Measurements from ENCODE around the gene MUC5AC.

Gene MUC5AC

DNA sequence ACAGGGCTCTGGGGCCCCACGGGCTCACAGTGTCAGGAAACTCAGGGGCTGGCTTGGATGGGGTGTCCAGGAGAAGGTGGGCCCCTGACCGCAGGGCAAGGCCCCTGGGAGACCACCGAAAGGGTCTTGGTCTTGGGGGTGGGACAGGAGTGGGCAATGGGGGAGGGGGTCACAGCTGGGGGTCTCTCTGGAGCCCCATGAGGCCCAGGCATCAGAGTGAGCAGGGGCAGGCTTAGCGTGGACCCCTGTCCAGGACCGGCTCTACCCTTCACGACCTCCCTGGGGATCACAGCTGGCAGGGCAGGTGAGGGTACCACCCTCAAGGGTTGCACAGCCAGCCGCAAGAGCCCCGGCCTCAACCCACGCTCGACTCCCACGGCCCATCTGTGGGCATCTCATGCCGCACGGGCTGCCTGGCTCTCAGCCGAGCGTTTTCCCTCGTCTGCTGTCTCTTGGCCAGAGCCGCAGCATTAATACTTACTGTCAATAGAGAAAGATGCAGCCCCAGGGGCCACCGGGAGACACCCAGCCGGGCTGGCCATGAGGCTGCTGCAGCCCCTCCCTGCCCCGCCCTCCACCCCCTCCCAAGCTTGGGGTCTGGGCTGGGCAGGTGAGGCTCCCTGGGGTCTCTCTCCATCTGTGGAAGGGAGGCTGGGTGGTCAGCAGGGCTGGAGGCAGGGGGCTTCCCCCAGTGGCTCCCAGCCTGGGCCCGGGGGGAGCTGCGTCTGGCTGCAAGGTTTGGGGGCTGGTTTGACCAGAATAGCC lies 65.8 kb downstream of the MUC5AC start:
- Histone ChIP-seq H3K36me3 (replicated peaks; ENCODE audit: low read depth, low read length) (no peaks in the 10 kb centered on the region), H3K9ac (ENCODE audit: low read length) (no peak overlapping the region), H3K4me1 (ENCODE audit: low read length) (no peaks in the 10 kb centered on the region), H3K9me3 (ENCODE audit: insufficient read depth, low read length) (no peaks in the 10 kb centered on the region), H4K20me1 (ENCODE audit: insufficient read depth, low read length) (no peaks in the 10 kb centered on the region), H3K4me2 (ENCODE audit: low read length) (no peak overlapping the region), H3K79me2 (ENCODE audit: low read length) (no peaks in the 10 kb centered on the region), H3K27ac (ENCODE audit: low read length) (no peak overlapping the region), H3K27me3 (ENCODE audit: low read depth, low read length) (no peaks in the 10 kb centered on the region), H3K4me3 (ENCODE audit: low read length) (no peak overlapping the region), H2AFZ (ENCODE audit: low read depth, low read length) (no peak overlapping the region)
- no peak for TF ChIP-seq EZH2phosphoT487 (IDR thresholded peaks at IDR 0.05; ENCODE audit: low read depth)

DNA sequence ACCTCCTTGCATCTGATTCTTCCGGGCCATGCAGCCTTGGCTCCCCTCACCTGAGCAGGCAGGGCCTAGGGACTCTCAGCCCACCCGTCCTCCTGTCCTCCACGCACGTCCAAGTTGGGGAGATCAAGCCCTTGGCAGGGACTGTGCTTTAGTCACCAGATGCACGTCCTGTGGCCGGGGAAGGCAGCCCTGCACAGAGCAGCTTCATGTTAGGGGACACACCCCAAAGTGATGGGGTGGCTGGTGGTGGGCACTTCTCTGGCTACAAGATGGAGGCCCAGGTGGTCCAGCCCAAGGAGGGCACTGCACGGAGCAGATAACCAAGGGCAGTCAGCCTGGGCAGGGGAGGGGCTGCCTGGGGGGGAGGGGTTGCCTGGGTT lies 66.3 kb downstream of the MUC5AC start:
- H3K4me2 ChIP-seq (ENCODE audit: low read length), result no peak overlapping the region
- H3K9ac ChIP-seq (ENCODE audit: low read length), result no peak overlapping the region
- no peak overlapping the region for H3K27ac ChIP-seq (ENCODE audit: low read length)
- TF ChIP-seq, protein P1, sequence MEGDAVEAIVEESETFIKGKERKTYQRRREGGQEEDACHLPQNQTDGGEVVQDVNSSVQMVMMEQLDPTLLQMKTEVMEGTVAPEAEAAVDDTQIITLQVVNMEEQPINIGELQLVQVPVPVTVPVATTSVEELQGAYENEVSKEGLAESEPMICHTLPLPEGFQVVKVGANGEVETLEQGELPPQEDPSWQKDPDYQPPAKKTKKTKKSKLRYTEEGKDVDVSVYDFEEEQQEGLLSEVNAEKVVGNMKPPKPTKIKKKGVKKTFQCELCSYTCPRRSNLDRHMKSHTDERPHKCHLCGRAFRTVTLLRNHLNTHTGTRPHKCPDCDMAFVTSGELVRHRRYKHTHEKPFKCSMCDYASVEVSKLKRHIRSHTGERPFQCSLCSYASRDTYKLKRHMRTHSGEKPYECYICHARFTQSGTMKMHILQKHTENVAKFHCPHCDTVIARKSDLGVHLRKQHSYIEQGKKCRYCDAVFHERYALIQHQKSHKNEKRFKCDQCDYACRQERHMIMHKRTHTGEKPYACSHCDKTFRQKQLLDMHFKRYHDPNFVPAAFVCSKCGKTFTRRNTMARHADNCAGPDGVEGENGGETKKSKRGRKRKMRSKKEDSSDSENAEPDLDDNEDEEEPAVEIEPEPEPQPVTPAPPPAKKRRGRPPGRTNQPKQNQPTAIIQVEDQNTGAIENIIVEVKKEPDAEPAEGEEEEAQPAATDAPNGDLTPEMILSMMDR (IDR thresholded peaks at IDR 0.05; ENCODE audit: low read depth, low read length), result no peak
- no peak for TF ChIP-seq EZH2phosphoT487 (IDR thresholded peaks at IDR 0.05; ENCODE audit: low read depth)
- H3K79me2 ChIP-seq (ENCODE audit: low read length), result no peaks in the 10 kb centered on the region
- H2AFZ ChIP-seq (ENCODE audit: low read depth, low read length), result no peak overlapping the region
- no peaks in the 10 kb centered on the region for H3K4me1 ChIP-seq (ENCODE audit: low read length)
- no peaks in the 10 kb centered on the region for H3K9me3 ChIP-seq (ENCODE audit: insufficient read depth, low read length)
- H3K27me3 ChIP-seq (ENCODE audit: low read depth, low read length), result no peaks in the 10 kb centered on the region
- no peaks in the 10 kb centered on the region for H4K20me1 ChIP-seq (ENCODE audit: insufficient read depth, low read length)
- H3K36me3 ChIP-seq (replicated peaks; ENCODE audit: low read depth, low read length), result no peaks in the 10 kb centered on the region
- no peak overlapping the region for H3K4me3 ChIP-seq (ENCODE audit: low read length)

DNA sequence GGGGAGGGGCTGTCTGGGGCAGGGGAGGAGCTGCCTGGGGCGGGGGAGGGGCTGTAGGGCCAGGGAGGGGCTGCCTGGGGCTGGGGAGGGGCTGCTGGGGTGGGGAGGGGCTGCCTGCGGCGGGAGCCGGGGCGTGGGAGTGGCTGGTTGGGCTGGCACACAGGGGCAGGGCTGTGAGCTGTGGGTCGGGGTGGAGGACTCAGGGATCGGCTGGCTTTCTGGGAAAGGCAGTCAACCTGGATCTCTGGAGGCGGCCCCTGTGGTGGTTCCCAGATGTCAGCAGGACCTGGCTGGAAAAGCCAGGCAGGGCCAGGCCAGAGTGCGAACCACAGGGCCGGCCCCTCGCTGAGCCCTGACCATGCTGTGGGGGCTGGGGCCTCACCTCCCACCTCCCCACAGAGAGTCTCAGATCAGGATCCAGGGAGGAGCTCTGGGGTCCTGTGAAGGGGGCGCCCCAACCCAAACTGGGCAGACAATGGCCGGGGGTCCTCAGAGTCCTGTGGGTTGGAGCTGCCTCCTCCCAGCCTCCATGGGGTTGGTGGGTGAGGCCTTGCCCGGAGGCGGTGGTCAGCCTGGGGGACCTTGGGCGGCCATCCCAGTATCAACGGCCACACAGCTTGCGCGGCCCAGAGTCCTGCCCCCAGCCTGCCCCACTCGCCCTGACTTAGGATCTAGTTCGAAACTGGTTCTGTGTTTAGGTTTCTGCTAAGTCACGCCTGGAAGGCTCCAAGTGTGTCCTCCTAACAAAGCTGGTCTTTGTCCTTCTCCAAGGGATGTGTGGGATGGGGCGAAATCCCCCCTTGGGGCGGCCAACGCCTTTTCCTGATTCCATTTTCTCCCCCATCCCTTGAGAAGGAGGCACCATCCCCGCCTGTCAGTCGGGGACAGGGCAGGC lies 67.0 kb downstream of the MUC5AC start:
- H2AFZ ChIP-seq (ENCODE audit: low read depth, low read length), result no peak overlapping the region
- no peaks in the 10 kb centered on the region for H3K9me3 ChIP-seq (ENCODE audit: insufficient read depth, low read length)
- H3K36me3 ChIP-seq (replicated peaks; ENCODE audit: low read depth, low read length), result no peaks in the 10 kb centered on the region
- H3K27ac ChIP-seq (ENCODE audit: low read length), result no peak overlapping the region
- H3K79me2 ChIP-seq (ENCODE audit: low read length), result no peaks in the 10 kb centered on the region
- H3K4me1 ChIP-seq (ENCODE audit: low read length), result no peaks in the 10 kb centered on the region
- no peaks in the 10 kb centered on the region for H4K20me1 ChIP-seq (ENCODE audit: insufficient read depth, low read length)
- H3K4me3 ChIP-seq (ENCODE audit: low read length), result no peak overlapping the region
- H3K27me3 ChIP-seq (ENCODE audit: low read depth, low read length), result no peaks in the 10 kb centered on the region
- H3K9ac ChIP-seq (ENCODE audit: low read length), result no peak overlapping the region
- TF ChIP-seq, protein P1 (IDR thresholded peaks at IDR 0.05; ENCODE audit: low read depth, low read length), result no peak
- H3K4me2 ChIP-seq (ENCODE audit: low read length), result no peak overlapping the region

DNA sequence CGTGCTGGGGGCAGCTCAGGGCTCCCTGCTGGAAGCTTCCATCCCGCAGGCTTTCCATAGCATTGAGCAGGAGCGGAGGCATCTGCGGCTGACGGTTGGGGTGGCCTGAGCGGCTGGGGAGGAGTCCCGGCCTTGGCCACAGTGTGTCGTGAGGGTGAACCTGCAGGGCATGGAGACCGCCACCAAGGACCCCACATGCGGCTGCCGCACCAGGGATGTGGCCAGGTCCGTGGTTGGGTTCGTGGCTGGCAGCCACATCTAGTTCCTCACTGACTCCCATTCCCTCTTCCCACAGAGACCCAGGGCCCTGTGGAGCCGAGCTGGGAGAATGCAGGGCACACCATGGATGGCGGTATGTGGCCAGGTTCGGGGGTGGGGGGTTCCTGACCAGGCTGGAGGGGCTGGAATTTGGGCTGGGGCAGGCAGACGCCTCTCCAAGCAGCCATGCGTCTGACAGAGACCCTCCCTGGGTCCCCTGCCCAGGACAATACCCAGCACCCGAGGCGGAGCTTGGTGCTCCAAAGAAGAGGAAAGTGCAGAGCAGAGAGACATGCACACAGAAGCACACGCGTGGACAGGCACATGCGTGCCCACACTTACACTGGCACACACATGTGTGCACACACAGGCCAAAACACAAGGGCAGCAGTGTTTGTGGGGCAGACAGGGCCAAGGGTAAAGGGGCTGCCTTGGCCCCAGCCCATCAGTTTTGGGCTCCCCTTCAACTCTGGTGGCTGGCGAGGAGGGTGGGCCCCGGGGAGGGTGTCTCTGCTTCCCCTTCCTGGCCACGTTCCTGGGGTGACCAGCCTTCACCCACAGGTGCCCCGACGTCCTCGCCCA lies 67.9 kb downstream of the MUC5AC start:
- TF ChIP-seq EZH2phosphoT487 (IDR thresholded peaks at IDR 0.05; ENCODE audit: low read depth), result no peak
- TF ChIP-seq, protein P1 (IDR thresholded peaks at IDR 0.05; ENCODE audit: low read depth, low read length), result no peak

More for the DNA sequence above, 67.9 kb downstream of the MUC5AC start:
- Histone ChIP-seq H3K4me3 (ENCODE audit: low read length) (no peak overlapping the region), H3K9me3 (ENCODE audit: insufficient read depth, low read length) (no peaks in the 10 kb centered on the region), H3K9ac (ENCODE audit: low read length) (no peak overlapping the region), H3K27me3 (ENCODE audit: low read depth, low read length) (no peaks in the 10 kb centered on the region), H4K20me1 (ENCODE audit: insufficient read depth, low read length) (no peaks in the 10 kb centered on the region), H3K4me1 (ENCODE audit: low read length) (no peaks in the 10 kb centered on the region), H3K79me2 (ENCODE audit: low read length) (no peaks in the 10 kb centered on the region), H3K27ac (ENCODE audit: low read length) (no peak overlapping the region), H2AFZ (ENCODE audit: low read depth, low read length) (no peak overlapping the region), H3K4me2 (ENCODE audit: low read length) (no peak overlapping the region), H3K36me3 (replicated peaks; ENCODE audit: low read depth, low read length) (no peaks in the 10 kb centered on the region)
